Stomach (tissue), 9 donors: ENCODE measurements around the gene MPC2. TPM values are rescaled to one million over a fixed set of nuclear protein-coding genes. Genes with fewer than 3 reads are reported as not detected.

Source experiments
- DNase-seq, 2 donors: peaks; one replicate each; pipeline versions ENCODE4 v3.0.0 to v3.0.0-alpha.2; 2013 to 2019
- H3K27ac ChIP-seq, 5 donors: fragments of 200-600 bp in 4 of 5; sonication (generic) in 4 of 5; one replicate each; pipeline ENCODE4 v1.5.1; 2013 to 2019; ENCODE audit warnings: mild to moderate bottlenecking in 1 of 5, moderate library complexity in 1 of 5
- H3K27me3 ChIP-seq, 3 donors: fragments of 200-600 bp; sonication (generic); one replicate each; pipeline ENCODE4 v1.5.1; 2017 to 2019; ENCODE audit warnings: mixed run types in 1 of 3
- H3K36me3 ChIP-seq, 4 donors: fragments of 200-600 bp; sonication (generic); 1 replicate in 3 of 4; 2 replicates in 1 of 4; pipeline ENCODE4 v1.5.1; 2016 to 2019
- H3K4me1 ChIP-seq, 4 donors: fragments of 200-600 bp; sonication (generic); one replicate each; pipeline ENCODE4 v1.5.1; 2016 to 2019
- H3K4me3 ChIP-seq, 4 donors: fragments of 200-600 bp; sonication (generic) in 3 of 4; one replicate each; pipeline ENCODE4 v1.5.1; 2016 to 2019; ENCODE audit warnings: mild to moderate bottlenecking in 1 of 4
- H3K9me3 ChIP-seq, 4 donors: fragments of 200-600 bp; sonication (generic); one replicate each; pipeline ENCODE4 v1.5.1; 2016 to 2019
- CTCF ChIP-seq, 7 experiments: fragments of 450-650 bp in 4 of 7; fragments of 200-600 bp in 3 of 7; sonication (generic) in 3 of 7; IDR thresholded peaks; one replicate each; pipeline ENCODE4 v1.5.1; 2016 to 2019; ENCODE audit warnings: antibody characterized with exemption in 7 of 7, control low read depth in 2 of 7, mild to moderate bottlenecking in 1 of 7
- EP300 ChIP-seq: sonication (generic); formaldehyde crosslinking; IDR thresholded peaks from one replicate; pipeline ENCODE4 v1.6.1; 2017; ENCODE audit warnings: antibody characterized with exemption
- POLR2A ChIP-seq, 4 donors: fragments of 450-650 bp; IDR thresholded peaks; one replicate each; pipeline ENCODE4 v1.6.1; 2016; ENCODE audit warnings: antibody characterized with exemption in 4 of 4, control low read depth in 2 of 4, mild to moderate bottlenecking in 1 of 4, moderate library complexity in 1 of 4
- POLR2AphosphoS5 ChIP-seq, 3 donors: sonication (generic); formaldehyde crosslinking; IDR thresholded peaks; one replicate each; pipeline ENCODE4 v1.6.1; 2016; ENCODE audit warnings: antibody characterized with exemption in 3 of 3
- WGBS, 5 donors: extraction: QIAGEN DNeasy Blood & Tissue Kit in 3 of 5; methylation state at CpG; one replicate each; pipeline versions ENCODE4 v1.1.5 to v1.1.7; 2013 to 2018; 5-methylcytosine and 5-hydroxymethylcytosine counted together
- intact Hi-C: fragments of 100-400 bp; cut with DNase I; formaldehyde crosslinking; loops from one replicate; pipeline ENCODE4 v1.15.1; 2023; ENCODE audit warnings: low total_unique reads
- polyA plus RNA-seq, 3 donors: library from polyadenylated mRNA; stranded (reverse); fragments of 200-250 nt; gene quantifications; one replicate each; pipeline ENCODE4 v1.2.3, GENCODE V29; 2013
- total RNA-seq, 5 donors: library from RNA; depleted of rRNA; stranded (reverse); fragments of >200 nt; gene quantifications; one replicate each; pipeline versions ENCODE4 v1.1.0 to v1.2.3, GENCODE V29; 2014 to 2016
- donor health status: healthy with polysubstance abuse.
- donor health status: Bipolar disorder and iron deficiency.
- donor health status: healthy.

The MPC2 gene
- total and polyA plus RNA-seq, 8 donors, result 47.2 to 271 (median 62.2) TPM

GRCh38 chr1:167922023-167922422 is 14.8 kb downstream of the MPC2 start:
- Histone ChIP-seq H3K4me3 (no peak overlapping the region), H3K4me1 (peaks cover 0 to 69% (median 40%) of the 10 kb centered on the region in 4 donors), H3K9me3 (no peaks in the 10 kb centered on the region), H3K27ac (peak overlapping the region in 1 of 5 donors; percentile 4), H3K36me3 (peaks cover 0 to 36% (median 18%) of the 10 kb centered on the region in 4 donors), H3K27me3 (no peaks in the 10 kb centered on the region)
- no peak for DNase-seq
- TF ChIP-seq POLR2A (IDR thresholded peaks at IDR 0.05) (no peak), POLR2AphosphoS5 (IDR thresholded peaks at IDR 0.05) (no peak), CTCF (IDR thresholded peaks at IDR 0.05) (no peak), EP300 (no peak)
- intact Hi-C loops, result no loop called here

- no peak overlapping the region for H3K4me3 ChIP-seq
- H3K9me3 ChIP-seq, result no peaks in the 10 kb centered on the region
- no peaks in the 10 kb centered on the region for H3K27me3 ChIP-seq
- WGBS, 5 donors, result 69 to 88% (median 74%) methylated on average over 6 of the region's 6 CpGs
- peaks cover 13 to 75% (median 49%) of the 10 kb centered on the region in 4 donors for H3K4me1 ChIP-seq
- peak in 1 of 2 donors; percentile 50 for DNase-seq
- no peak for TF ChIP-seq CTCF (IDR thresholded peaks at IDR 0.05)
- no peak for TF ChIP-seq POLR2A (IDR thresholded peaks at IDR 0.05)
- no peak for TF ChIP-seq POLR2AphosphoS5 (IDR thresholded peaks at IDR 0.05)
- TF ChIP-seq EP300, result no peak
- intact Hi-C loops, result no loop called here
- peak overlapping the region in 4 of 5 donors; percentile 49 to 84 (median 67) for H3K27ac ChIP-seq
- peaks cover 0 to 44% (median 41%) of the 10 kb centered on the region in 4 donors for H3K36me3 ChIP-seq
Measured at GRCh38 chr1:167916766-167917511, 19.9 kb downstream of the MPC2 start.

- Histone ChIP-seq H3K27ac (peak overlapping the region; percentile 44 to 84 (median 56)), H3K4me1 (peaks cover 14 to 83% (median 53%) of the 10 kb centered on the region in 4 donors), H3K27me3 (no peaks in the 10 kb centered on the region), H3K4me3 (no peak overlapping the region), H3K9me3 (no peaks in the 10 kb centered on the region), H3K36me3 (peaks cover 0 to 44% (median 41%) of the 10 kb centered on the region in 4 donors)
- peak in 1 of 2 donors; percentile 78 for DNase-seq
- TF ChIP-seq CTCF (IDR thresholded peaks at IDR 0.05) (no peak), POLR2AphosphoS5 (IDR thresholded peaks at IDR 0.05) (peak in 1 of 3 donors; percentile 69), POLR2A (IDR thresholded peaks at IDR 0.05) (no peak), EP300 (no peak)
- 38 to 79% (median 55%) methylated on average over 8 of the region's 8 CpGs for WGBS, 5 donors
- intact Hi-C loops, result no loop called here
Measured at GRCh38 chr1:167915569-167915968, 21.3 kb downstream of the MPC2 start.

- peak within 1 kb of the TSS; percentile 64 to 84 (median 68) for H3K27ac ChIP-seq
- intact Hi-C loops, result no loop called here
- peaks cover 0 to 8% (median 3%) of the 10 kb centered on the region in 4 donors for H3K9me3 ChIP-seq
- H3K27me3 ChIP-seq, result no peaks in the 10 kb centered on the region
- H3K4me1 ChIP-seq, result peaks cover 14 to 74% (median 49%) of the 10 kb centered on the region in 4 donors
- peaks cover 0 to 44% (median 39%) of the 10 kb centered on the region in 4 donors for H3K36me3 ChIP-seq
- 69 to 84% (median 74%) methylated on average over 9 of the region's 9 CpGs for WGBS, 5 donors
- TF ChIP-seq POLR2A (IDR thresholded peaks at IDR 0.05) (no peak), EP300 (no peak), POLR2AphosphoS5 (IDR thresholded peaks at IDR 0.05) (no peak), CTCF (IDR thresholded peaks at IDR 0.05) (no peak)
- peak in 1 of 2 donors; percentile 37 for DNase-seq
- H3K4me3 ChIP-seq, result no peak within 1 kb of the TSS
Measured at GRCh38 chr1:167913895-167914496, 22.9 kb downstream of the MPC2 start, which contains the start of gene ADCY10. Gene ADCY10, minus strand, starts transcription at chr1:167914134. Its CDS starts 8,994 bp downstream, at chr1:167905140.
